Keratinocyte (primary cell): Measurements from ENCODE around the gene WDFY1. TPM values are rescaled to one million over a fixed set of nuclear protein-coding genes. Genes with fewer than 3 reads are reported as not detected.

ENCODE experiments used
- DNase-seq: peaks from one replicate; pipeline ENCODE4 v3.0.0-alpha.2; 2011; ENCODE audit warnings: low read depth, missing footprints, low spot score
- FAIRE-seq: peaks from 2 replicates; lab custom pipeline; 2011; peaks lifted over from hg19 to GRCh38; lab: Jason Lieb, UNC
- H2AFZ ChIP-seq: 2 replicates; pipeline ENCODE4 v1.6.0; 2012; ENCODE audit warnings: low read length, control low read depth, inconsistent platforms; ENCODE audit not compliant: control insufficient read depth
- H3K27ac ChIP-seq: 2 replicates; pipeline ENCODE4 v1.5.1; 2011; ENCODE audit warnings: low read length; ENCODE audit not compliant: control insufficient read depth, insufficient read depth
- H3K27me3 ChIP-seq: 3 replicates; pipeline ENCODE4 v1.6.0; 2011; ENCODE audit warnings: low read length; ENCODE audit not compliant: control insufficient read depth, insufficient read depth; ENCODE audit errors: extremely low read depth
- H3K36me3 ChIP-seq, 2 experiments: 2 replicates in 1 of 2; 3 replicates in 1 of 2; pipeline ENCODE4 v1.5.1; 2011; ENCODE audit warnings: low read length in 2 of 2, mild to moderate bottlenecking in 1 of 2; ENCODE audit not compliant: control insufficient read depth in 2 of 2, insufficient read depth in 2 of 2; ENCODE audit errors: extremely low read depth in 1 of 2
- H3K4me1 ChIP-seq: 3 replicates; pipeline ENCODE4 v1.5.1; 2011; ENCODE audit warnings: low read length; ENCODE audit not compliant: control insufficient read depth, insufficient read depth; ENCODE audit errors: extremely low read depth
- H3K4me2 ChIP-seq: 3 replicates; pipeline ENCODE4 v1.6.0; 2011; ENCODE audit warnings: low read depth, low read length; ENCODE audit not compliant: control insufficient read depth, insufficient read depth; ENCODE audit errors: extremely low read depth
- H3K4me3 ChIP-seq, 3 experiments: fragments of 200-600 bp in 1 of 3; sonication (generic) in 1 of 3; 2 replicates in 2 of 3; 3 replicates in 1 of 3; pipeline ENCODE4 v1.5.1; 2011 to 2016; ENCODE audit warnings: low read length in 3 of 3, mild to moderate bottlenecking in 3 of 3, control low read depth in 2 of 3, inconsistent platforms in 1 of 3, low read depth in 1 of 3, mixed read lengths in 1 of 3, mixed run types in 1 of 3, moderate library complexity in 1 of 3; ENCODE audit not compliant: control insufficient read depth in 2 of 3, insufficient read depth in 2 of 3; ENCODE audit errors: extremely low read depth in 1 of 3
- H3K79me2 ChIP-seq: 2 replicates; pipeline ENCODE4 v1.6.0; 2012; ENCODE audit warnings: low read length; ENCODE audit not compliant: control insufficient read depth, insufficient read depth
- H3K9ac ChIP-seq: 3 replicates; pipeline ENCODE4 v1.6.0; 2011; ENCODE audit warnings: low read length; ENCODE audit not compliant: control insufficient read depth, insufficient read depth; ENCODE audit errors: extremely low read depth
- H3K9me1 ChIP-seq: 3 replicates; pipeline ENCODE4 v1.6.0; 2011; ENCODE audit warnings: low read length; ENCODE audit not compliant: control insufficient read depth, insufficient read depth; ENCODE audit errors: extremely low read depth
- H3K9me3 ChIP-seq: 2 replicates; pipeline ENCODE4 v1.5.1; 2012; ENCODE audit warnings: low read depth, low read length; ENCODE audit not compliant: control insufficient read depth
- H4K20me1 ChIP-seq: 3 replicates; pipeline ENCODE4 v1.6.0; 2011; ENCODE audit warnings: low read length; ENCODE audit not compliant: control insufficient read depth, insufficient read depth; ENCODE audit errors: extremely low read depth
- EZH2 ChIP-seq: IDR thresholded peaks from one replicate; pipeline ENCODE4 v1.6.1; 2012; ENCODE audit warnings: inconsistent platforms, mild to moderate bottlenecking, low read length, moderate library complexity
- dilution Hi-C: fragments of 300-500 bp; cut with MboI; formaldehyde crosslinking; loops from one replicate; pipeline ENCODE4 v1.7.0; 2020; ENCODE audit warnings: low sequenced_read_pairs; ENCODE audit not compliant: extremely low pct_ligation_motif_present
- polyA plus RNA-seq, 5 experiments: library from polyadenylated mRNA; depleted of rRNA in 3 of 5; stranded (reverse) in 3 of 5; stranded (forward) in 1 of 5; unstranded in 1 of 5; fragments of >200 nt; gene quantifications; 1 replicate in 1 of 5; 2 replicates in 3 of 5; 3 replicates in 1 of 5; pipeline versions ENCODE4 v1.2.1 to v1.2.3, GENCODE V29; 2011 to 2012; ENCODE audit warnings: missing spikeins in 2 of 5, low read depth in 1 of 5, low replicate concordance in 1 of 5
- TF ChIP-seq, protein P1 (sequence below), 3 experiments: IDR thresholded peaks in 1 of 3; conservative IDR thresholded peaks in 1 of 3; optimal IDR thresholded peaks in 1 of 3; 2 replicates in 2 of 3; 3 replicates in 1 of 3; pipeline versions ENCODE3 to v1.5.1; 2011; ENCODE audit warnings: low read length in 3 of 3, mild to moderate bottlenecking in 3 of 3, moderate library complexity in 2 of 3, control low read depth in 1 of 3, inconsistent platforms in 1 of 3; ENCODE audit not compliant: insufficient read depth in 2 of 3; ENCODE audit errors: extremely low read depth in 1 of 3

Gene WDFY1
- polyA plus RNA-seq, 1 donor (not counting 4 experiments of a cell fraction or from before 2014, with no cell fraction given): 54.9 TPM

DNA sequence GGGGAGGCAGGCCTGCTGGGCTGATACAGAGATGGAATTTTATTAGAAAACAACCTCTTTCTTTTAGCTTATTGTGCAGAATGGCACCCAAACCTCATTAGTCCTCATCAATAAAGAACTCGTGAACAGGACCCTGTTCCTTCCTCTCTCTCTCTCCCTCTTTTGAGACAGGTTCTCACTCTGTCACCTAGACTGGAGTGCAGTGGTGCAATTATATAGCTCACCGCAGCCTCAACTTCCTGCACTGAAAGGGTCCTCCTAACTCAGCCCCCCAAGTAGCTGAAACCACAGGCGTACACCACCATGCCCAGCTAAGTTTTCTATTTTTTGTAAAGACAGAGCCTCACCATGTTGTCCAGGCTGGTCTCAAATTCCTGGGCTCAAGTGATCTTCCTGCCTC lies 86.1 kb downstream of the WDFY1 start:
- no peak overlapping the region for H3K4me3 ChIP-seq
- no peak for FAIRE-seq
- no peak for TF ChIP-seq EZH2
- TF ChIP-seq, protein P1, sequence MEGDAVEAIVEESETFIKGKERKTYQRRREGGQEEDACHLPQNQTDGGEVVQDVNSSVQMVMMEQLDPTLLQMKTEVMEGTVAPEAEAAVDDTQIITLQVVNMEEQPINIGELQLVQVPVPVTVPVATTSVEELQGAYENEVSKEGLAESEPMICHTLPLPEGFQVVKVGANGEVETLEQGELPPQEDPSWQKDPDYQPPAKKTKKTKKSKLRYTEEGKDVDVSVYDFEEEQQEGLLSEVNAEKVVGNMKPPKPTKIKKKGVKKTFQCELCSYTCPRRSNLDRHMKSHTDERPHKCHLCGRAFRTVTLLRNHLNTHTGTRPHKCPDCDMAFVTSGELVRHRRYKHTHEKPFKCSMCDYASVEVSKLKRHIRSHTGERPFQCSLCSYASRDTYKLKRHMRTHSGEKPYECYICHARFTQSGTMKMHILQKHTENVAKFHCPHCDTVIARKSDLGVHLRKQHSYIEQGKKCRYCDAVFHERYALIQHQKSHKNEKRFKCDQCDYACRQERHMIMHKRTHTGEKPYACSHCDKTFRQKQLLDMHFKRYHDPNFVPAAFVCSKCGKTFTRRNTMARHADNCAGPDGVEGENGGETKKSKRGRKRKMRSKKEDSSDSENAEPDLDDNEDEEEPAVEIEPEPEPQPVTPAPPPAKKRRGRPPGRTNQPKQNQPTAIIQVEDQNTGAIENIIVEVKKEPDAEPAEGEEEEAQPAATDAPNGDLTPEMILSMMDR (optimal IDR thresholded peaks at IDR 0.05 in 1 of 3, IDR thresholded peaks at IDR 0.05 in 1 of 3, conservative IDR thresholded peaks at IDR 0.05 in 1 of 3; ENCODE audit: extremely low read depth in 1 of 3, insufficient read depth in 2 of 3, low read length in 3 of 3): no peak
- H3K27me3 ChIP-seq: no peaks in the 10 kb centered on the region
- no peaks in the 10 kb centered on the region for H3K79me2 ChIP-seq
- no peak overlapping the region for H2AFZ ChIP-seq
- dilution Hi-C loops: no loop called here
- H3K4me2 ChIP-seq: no peak overlapping the region
- H3K9me3 ChIP-seq: no peaks in the 10 kb centered on the region
- DNase-seq: no peak
- H4K20me1 ChIP-seq: no peaks in the 10 kb centered on the region
- H3K9ac ChIP-seq: no peak overlapping the region
- H3K36me3 ChIP-seq: peaks cover 0 to 1% of the 10 kb centered on the region in 2 experiments
- peaks cover 18% of the 10 kb centered on the region for H3K4me1 ChIP-seq
- no peaks in the 10 kb centered on the region for H3K9me1 ChIP-seq
- no peak overlapping the region for H3K27ac ChIP-seq

DNA sequence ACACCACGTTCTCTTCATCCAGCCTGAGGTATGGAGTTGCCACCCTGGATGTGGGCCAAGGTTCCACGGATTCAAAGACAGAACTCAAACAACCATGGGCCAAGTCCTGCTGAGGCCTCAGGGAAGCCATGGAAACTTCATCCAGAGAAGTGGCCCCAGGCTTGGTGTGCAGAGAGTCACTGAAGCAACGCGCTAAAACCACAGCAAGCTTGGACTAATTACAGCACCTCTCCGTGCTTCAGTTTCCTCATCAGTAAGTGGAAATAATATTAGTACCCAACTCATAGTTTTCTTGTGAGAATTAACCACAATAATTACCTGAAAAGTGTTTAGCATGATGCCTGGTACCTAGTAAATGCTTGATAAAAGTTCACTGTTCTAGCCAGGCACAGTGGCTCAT lies 88.6 kb downstream of the WDFY1 start:
- no peaks in the 10 kb centered on the region for H3K9me1 ChIP-seq
- no peaks in the 10 kb centered on the region for H3K27me3 ChIP-seq
- H3K4me1 ChIP-seq: peaks cover 15% of the 10 kb centered on the region
- DNase-seq: no peak
- no peak overlapping the region for H3K27ac ChIP-seq
- FAIRE-seq: no peak
- H3K36me3 ChIP-seq: peaks cover 0 to 1% of the 10 kb centered on the region in 2 experiments
- H2AFZ ChIP-seq: no peak overlapping the region
- no peak for TF ChIP-seq EZH2
- TF ChIP-seq, protein P1 (optimal IDR thresholded peaks at IDR 0.05 in 1 of 3, IDR thresholded peaks at IDR 0.05 in 1 of 3, conservative IDR thresholded peaks at IDR 0.05 in 1 of 3; ENCODE audit: extremely low read depth in 1 of 3, insufficient read depth in 2 of 3, low read length in 3 of 3): no peak
- no peak overlapping the region for H3K4me2 ChIP-seq
- no peak overlapping the region for H3K9ac ChIP-seq
- dilution Hi-C loops: no loop called here
- H3K9me3 ChIP-seq: no peaks in the 10 kb centered on the region
- no peaks in the 10 kb centered on the region for H4K20me1 ChIP-seq
- no peak overlapping the region for H3K4me3 ChIP-seq
- no peaks in the 10 kb centered on the region for H3K79me2 ChIP-seq
